Tibial artery (tissue), 4 donors: ENCODE data around the gene RERE.

Experiments used
- DNase-seq, 2 donors: peaks; one replicate each; pipeline ENCODE4 v3.0.0-alpha.2; 2019
- H3K27ac ChIP-seq, 2 donors: fragments of 200-600 bp; sonication (generic) in 1 of 2; 1 replicate in 1 of 2; 2 replicates in 1 of 2; pipeline ENCODE4 v1.5.1; 2018 to 2019; ENCODE audit warnings: mild to moderate bottlenecking in 1 of 2
- H3K27me3 ChIP-seq, 2 donors: fragments of 200-600 bp; sonication (generic) in 1 of 2; one replicate each; pipeline versions ENCODE4 v1.5.1 to v1.6.0; 2016 to 2019
- H3K36me3 ChIP-seq, 3 donors: fragments of 200-600 bp; sonication (generic) in 2 of 3; one replicate each; pipeline ENCODE4 v1.5.1; 2016 to 2019; ENCODE audit warnings: mild to moderate bottlenecking in 2 of 3
- H3K4me1 ChIP-seq, 4 donors: fragments of 200-600 bp; sonication (generic) in 2 of 4; 1 replicate in 3 of 4; 2 replicates in 1 of 4; pipeline ENCODE4 v1.5.1; 2016 to 2019
- H3K4me3 ChIP-seq, 2 donors: fragments of 200-600 bp; sonication (generic) in 1 of 2; 1 replicate in 1 of 2; 2 replicates in 1 of 2; pipeline ENCODE4 v1.5.1; 2018 to 2019; ENCODE audit warnings: mild to moderate bottlenecking in 2 of 2
- H3K9me3 ChIP-seq, 3 donors: fragments of 200-600 bp; sonication (generic) in 1 of 3; one replicate each; pipeline ENCODE4 v1.5.1; 2016 to 2019
- CTCF ChIP-seq, 2 experiments: fragments of 200-600 bp in 1 of 2; fragments of 450-650 bp in 1 of 2; IDR thresholded peaks; one replicate each; pipeline ENCODE4 v1.5.1; 2017 to 2019; ENCODE audit warnings: antibody characterized with exemption in 2 of 2, mild to moderate bottlenecking in 1 of 2, moderate library complexity in 1 of 2
- intact Hi-C: fragments of 100-400 bp; cut with DNase I; formaldehyde crosslinking; loops from one replicate; pipeline ENCODE4 v1.15.0; 2023; ENCODE audit warnings: low total_unique reads

The RERE gene

GRCh38 chr1:8664887-8665286, 152.6 kb downstream of the RERE start:
- TF ChIP-seq CTCF (IDR thresholded peaks at IDR 0.05) = no peak
- DNase-seq = no peak
- H3K9me3 ChIP-seq = no peaks in the 10 kb centered on the region
- intact Hi-C loops = no loop called here
- peaks cover 0 to 69% (median 33%) of the 10 kb centered on the region in 4 donors for H3K4me1 ChIP-seq
- H3K27me3 ChIP-seq = no peaks in the 10 kb centered on the region
- no peak overlapping the region for H3K27ac ChIP-seq
- H3K36me3 ChIP-seq = no peaks in the 10 kb centered on the region
- no peak overlapping the region for H3K4me3 ChIP-seq

GRCh38 chr1:8663915-8664329, 153.5 kb downstream of the RERE start:
- Histone ChIP-seq H3K36me3 (no peaks in the 10 kb centered on the region), H3K4me3 (no peak overlapping the region), H3K27me3 (no peaks in the 10 kb centered on the region), H3K9me3 (no peaks in the 10 kb centered on the region), H3K4me1 (peaks cover 0 to 72% (median 36%) of the 10 kb centered on the region in 4 donors), H3K27ac (no peak overlapping the region)
- intact Hi-C loops = no loop called here
- DNase-seq = peak in 1 of 2 donors; percentile 23
- TF ChIP-seq CTCF (IDR thresholded peaks at IDR 0.05) = no peak

GRCh38 chr1:8663090-8663802, 154.2 kb downstream of the RERE start:
- Histone ChIP-seq H3K9me3 (no peaks in the 10 kb centered on the region), H3K36me3 (no peaks in the 10 kb centered on the region), H3K27ac (no peak overlapping the region), H3K27me3 (no peaks in the 10 kb centered on the region), H3K4me1 (peaks cover 0 to 75% (median 34%) of the 10 kb centered on the region in 4 donors), H3K4me3 (no peak overlapping the region)
- intact Hi-C loops = no loop called here
- no peak for DNase-seq
- TF ChIP-seq CTCF (IDR thresholded peaks at IDR 0.05) = no peak

GRCh38 chr1:8662380-8663072, 154.9 kb downstream of the RERE start:
- Histone ChIP-seq H3K4me3 (no peak overlapping the region), H3K27me3 (no peaks in the 10 kb centered on the region), H3K36me3 (no peaks in the 10 kb centered on the region), H3K27ac (peak overlapping the region; percentile 75 to 83), H3K4me1 (peaks cover 0 to 68% (median 31%) of the 10 kb centered on the region in 4 donors), H3K9me3 (no peaks in the 10 kb centered on the region)
- intact Hi-C loops = no loop called here
- DNase-seq = no peak
- no peak for TF ChIP-seq CTCF (IDR thresholded peaks at IDR 0.05)

- Histone ChIP-seq H3K36me3 (no peaks in the 10 kb centered on the region), H3K27me3 (no peaks in the 10 kb centered on the region), H3K4me1 (peaks cover 0 to 62% (median 31%) of the 10 kb centered on the region in 4 donors), H3K27ac (peak overlapping the region; percentile 75 to 83), H3K9me3 (no peaks in the 10 kb centered on the region), H3K4me3 (no peak overlapping the region)
- DNase-seq = peak in 1 of 2 donors; percentile 25
- TF ChIP-seq CTCF (IDR thresholded peaks at IDR 0.05) = no peak
- intact Hi-C loops = no loop called here
Observed at GRCh38 chr1:8661185-8662110, 156.0 kb downstream of the RERE start.
